Thyroid gland (tissue), 4 donors: ENCODE measurements around the gene EME1. TPM values are rescaled to one million over a fixed set of nuclear protein-coding genes. Genes with fewer than 3 reads are reported as not detected.

Experiments used
- DNase-seq, 2 donors: peaks; one replicate each; pipeline ENCODE4 v3.0.0-alpha.2; 2019
- H3K27ac ChIP-seq, 3 donors: fragments of 200-600 bp; sonication (generic); 1 replicate in 2 of 3; 2 replicates in 1 of 3; pipeline ENCODE4 v1.5.1; 2016 to 2019; ENCODE audit warnings: mild to moderate bottlenecking in 1 of 3, moderate library complexity in 1 of 3
- H3K27me3 ChIP-seq: fragments of 200-600 bp; sonication (generic); one replicate; pipeline ENCODE4 v1.5.1; 2019
- H3K36me3 ChIP-seq, 2 donors: fragments of 200-600 bp; sonication (generic); one replicate each; pipeline ENCODE4 v1.5.1; 2016 to 2019
- H3K4me1 ChIP-seq, 2 donors: fragments of 200-600 bp; sonication (generic); one replicate each; pipeline ENCODE4 v1.5.1; 2017 to 2019
- H3K4me3 ChIP-seq, 3 donors: fragments of 200-600 bp; sonication (generic); replicated peaks in 1 of 3; 1 replicate in 2 of 3; 2 replicates in 1 of 3; pipeline ENCODE4 v1.5.1; 2016; ENCODE audit warnings: mild to moderate bottlenecking in 1 of 3
- H3K9me3 ChIP-seq: fragments of 200-600 bp; sonication (generic); one replicate; pipeline ENCODE4 v1.5.1; 2017
- CTCF ChIP-seq, 6 experiments: fragments of 200-600 bp in 3 of 6; fragments of 450-650 bp in 3 of 6; sonication (generic) in 3 of 6; IDR thresholded peaks; one replicate each; pipeline ENCODE4 v1.5.1; 2016 to 2019; ENCODE audit warnings: antibody characterized with exemption in 6 of 6, mild to moderate bottlenecking in 2 of 6, inconsistent platforms in 1 of 6, moderate library complexity in 1 of 6
- POLR2A ChIP-seq, 2 donors: fragments of 450-650 bp; IDR thresholded peaks; one replicate each; pipeline ENCODE4 v1.6.1; 2017; ENCODE audit warnings: antibody characterized with exemption in 2 of 2, mild to moderate bottlenecking in 2 of 2, moderate library complexity in 1 of 2
- WGBS, 2 donors: methylation state at CpG; one replicate each; pipeline ENCODE4 v1.1.5; 2017; 5-methylcytosine and 5-hydroxymethylcytosine counted together
- intact Hi-C: fragments of 100-400 bp; cut with DNase I; formaldehyde crosslinking; loops from one replicate; pipeline ENCODE4 v1.15.1; 2023
- total RNA-seq, 4 donors: library from RNA; depleted of rRNA; stranded (reverse); fragments of >200 nt; gene quantifications; one replicate each; pipeline ENCODE4 v1.2.3, GENCODE V29; 2016

The EME1 gene
- total RNA-seq, 4 donors from 2014 or later = 0.27 to 0.93 TPM; not detected in 2

- peaks cover 0 to 6% of the 10 kb centered on the region in 2 donors for H3K4me1 ChIP-seq
- peaks cover 24 to 30% of the 10 kb centered on the region in 2 donors for H3K36me3 ChIP-seq
- no peak overlapping the region for H3K4me3 ChIP-seq
- 88 to 93% methylated on average over 11 of the region's 11 CpGs for WGBS, 2 donors
- H3K27me3 ChIP-seq = no peaks in the 10 kb centered on the region
- H3K9me3 ChIP-seq = no peaks in the 10 kb centered on the region
- no peak for TF ChIP-seq CTCF (IDR thresholded peaks at IDR 0.05)
- no peak for TF ChIP-seq POLR2A (IDR thresholded peaks at IDR 0.05)
- intact Hi-C loops = loop anchor here (5.0 kb wide), 1 partner anchor 117 kb away; the partner anchor contains the start of gene RSAD1
- no peak overlapping the region for H3K27ac ChIP-seq
- DNase-seq = no peak
These were observed 12.4 kb upstream of the EME1 start for GRCh38 chr17:50360486-50361115.

GRCh38 chr17:50361561-50362480, 11.2 kb upstream of the EME1 start:
- Histone ChIP-seq H3K9me3 (no peaks in the 10 kb centered on the region), H3K27me3 (no peaks in the 10 kb centered on the region), H3K27ac (no peak overlapping the region), H3K4me3 (no peak overlapping the region), H3K4me1 (peaks cover 0 to 6% of the 10 kb centered on the region in 2 donors), H3K36me3 (peaks cover 18 to 24% of the 10 kb centered on the region in 2 donors)
- 30 to 31% methylated on average over 11 of the region's 11 CpGs for WGBS, 2 donors
- no peak for TF ChIP-seq POLR2A (IDR thresholded peaks at IDR 0.05)
- peak in 5 of 6 experiments; percentile 53 to 77 (median 64) for TF ChIP-seq CTCF (IDR thresholded peaks at IDR 0.05)
- DNase-seq = peak; percentile 59 to 64
- intact Hi-C loops = loop anchor here (5.0 kb wide), 1 partner anchor 115 kb away; the partner anchor contains the start of gene RSAD1

GRCh38 chr17:50362661-50363060, 10.4 kb upstream of the EME1 start:
- H3K27ac ChIP-seq = no peak overlapping the region
- H3K4me1 ChIP-seq = peaks cover 0 to 6% of the 10 kb centered on the region in 2 donors
- TF ChIP-seq POLR2A (IDR thresholded peaks at IDR 0.05) (no peak), CTCF (IDR thresholded peaks at IDR 0.05) (no peak)
- 74 to 77% methylated on average over 7 of the region's 7 CpGs for WGBS, 2 donors
- DNase-seq = no peak
- intact Hi-C loops = loop anchor here (5.0 kb wide), 1 partner anchor 115 kb away; the partner anchor contains the start of gene RSAD1
- H3K4me3 ChIP-seq = no peak overlapping the region
- no peaks in the 10 kb centered on the region for H3K9me3 ChIP-seq
- H3K36me3 ChIP-seq = peaks cover 22 to 27% of the 10 kb centered on the region in 2 donors
- H3K27me3 ChIP-seq = no peaks in the 10 kb centered on the region

- Histone ChIP-seq H3K36me3 (peaks cover 25 to 30% of the 10 kb centered on the region in 2 donors), H3K27me3 (no peaks in the 10 kb centered on the region), H3K4me1 (peaks cover 0 to 6% of the 10 kb centered on the region in 2 donors), H3K27ac (no peak overlapping the region), H3K9me3 (no peaks in the 10 kb centered on the region), H3K4me3 (no peak overlapping the region)
- TF ChIP-seq POLR2A (IDR thresholded peaks at IDR 0.05) (no peak), CTCF (IDR thresholded peaks at IDR 0.05) (no peak)
- intact Hi-C loops = loop anchor here (5.0 kb wide), 1 partner anchor 114 kb away; the partner anchor contains the start of gene RSAD1
- 52 to 57% methylated on average over 8 of the region's 8 CpGs for WGBS, 2 donors
- DNase-seq = no peak
These were observed 9.6 kb upstream of the EME1 start for GRCh38 chr17:50363217-50364060.
